GM18505 (cell line): ENCODE data around the gene RITA1.
"Not testable (repeated sequence)": the region's sequence is repeated elsewhere in the genome, so short reads cannot be mapped to it uniquely, and the experiment has no call there.

ENCODE experiments used
- ATAC-seq: cut with Tn5 transposase; IDR thresholded peaks from one replicate; pipeline ENCODE4 v1.9.1; 2021; ENCODE audit not compliant: unreplicated experiment
- POLR2A ChIP-seq: IDR thresholded peaks from 4 replicates; pipeline ENCODE4 v1.6.1; 2011; ENCODE audit warnings: borderline replicate concordance; ENCODE audit not compliant: insufficient read depth, insufficient read length; ENCODE audit errors: extremely low read depth

RITA1 gene, protein sequence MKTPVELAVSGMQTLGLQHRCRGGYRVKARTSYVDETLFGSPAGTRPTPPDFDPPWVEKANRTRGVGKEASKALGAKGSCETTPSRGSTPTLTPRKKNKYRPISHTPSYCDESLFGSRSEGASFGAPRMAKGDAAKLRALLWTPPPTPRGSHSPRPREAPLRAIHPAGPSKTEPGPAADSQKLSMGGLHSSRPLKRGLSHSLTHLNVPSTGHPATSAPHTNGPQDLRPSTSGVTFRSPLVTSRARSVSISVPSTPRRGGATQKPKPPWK

DNA sequence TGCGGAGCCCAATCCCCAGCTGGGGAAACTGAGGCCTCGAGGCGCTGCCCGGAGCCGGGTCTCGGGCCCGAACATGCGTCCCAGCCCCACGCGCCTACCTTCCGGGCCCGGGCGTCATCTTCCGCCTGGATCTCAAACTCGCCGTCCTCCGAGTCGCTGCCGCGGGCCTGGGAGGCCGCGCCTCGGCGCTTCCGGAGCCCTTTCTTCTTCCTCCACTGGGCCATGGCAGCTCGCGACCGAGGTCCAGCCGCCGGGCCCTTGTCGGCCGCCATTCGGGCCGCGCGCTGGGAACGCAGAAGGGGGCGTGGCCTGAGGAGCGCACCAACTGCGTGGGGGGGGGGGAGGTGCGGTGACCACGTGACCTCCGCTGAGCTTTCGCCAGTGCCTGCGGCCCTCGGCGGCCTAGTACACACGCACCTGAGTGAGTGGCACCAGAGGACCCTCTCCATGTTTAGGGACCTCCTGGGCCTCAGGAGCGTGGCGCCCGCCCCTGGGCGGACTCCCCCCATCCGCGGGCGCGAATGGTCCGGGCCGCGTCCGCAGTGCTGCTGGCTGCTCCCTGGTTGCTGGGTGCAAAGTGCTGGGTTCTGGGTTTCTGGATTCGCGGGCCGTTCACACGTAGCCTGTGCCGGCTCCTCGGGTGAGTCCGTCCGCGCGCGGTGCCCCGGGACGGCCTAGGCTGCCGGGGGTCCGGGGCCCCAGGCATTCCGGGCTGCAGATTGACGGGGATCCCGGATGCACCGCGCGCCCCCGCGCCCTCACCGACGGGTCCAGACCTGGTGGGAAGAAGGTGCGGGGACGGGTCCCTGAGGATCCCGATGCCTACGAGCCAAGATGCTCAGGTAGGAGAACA lies at the start of gene RITA1, which contains the start of gene DDX54:
Gene RITA1, plus strand, starts transcription at position 542 of the 853 bp plus-strand sequence. CDS start 1,026 bp downstream, outside the sequence.
Gene DDX54, minus strand, starts transcription at position 299 of the 853 bp plus-strand sequence. Its CDS starts 27 bp downstream, at position 272.
- ATAC-seq, result peak; percentile 52
- peak; percentile 92 for TF ChIP-seq POLR2A

DNA sequence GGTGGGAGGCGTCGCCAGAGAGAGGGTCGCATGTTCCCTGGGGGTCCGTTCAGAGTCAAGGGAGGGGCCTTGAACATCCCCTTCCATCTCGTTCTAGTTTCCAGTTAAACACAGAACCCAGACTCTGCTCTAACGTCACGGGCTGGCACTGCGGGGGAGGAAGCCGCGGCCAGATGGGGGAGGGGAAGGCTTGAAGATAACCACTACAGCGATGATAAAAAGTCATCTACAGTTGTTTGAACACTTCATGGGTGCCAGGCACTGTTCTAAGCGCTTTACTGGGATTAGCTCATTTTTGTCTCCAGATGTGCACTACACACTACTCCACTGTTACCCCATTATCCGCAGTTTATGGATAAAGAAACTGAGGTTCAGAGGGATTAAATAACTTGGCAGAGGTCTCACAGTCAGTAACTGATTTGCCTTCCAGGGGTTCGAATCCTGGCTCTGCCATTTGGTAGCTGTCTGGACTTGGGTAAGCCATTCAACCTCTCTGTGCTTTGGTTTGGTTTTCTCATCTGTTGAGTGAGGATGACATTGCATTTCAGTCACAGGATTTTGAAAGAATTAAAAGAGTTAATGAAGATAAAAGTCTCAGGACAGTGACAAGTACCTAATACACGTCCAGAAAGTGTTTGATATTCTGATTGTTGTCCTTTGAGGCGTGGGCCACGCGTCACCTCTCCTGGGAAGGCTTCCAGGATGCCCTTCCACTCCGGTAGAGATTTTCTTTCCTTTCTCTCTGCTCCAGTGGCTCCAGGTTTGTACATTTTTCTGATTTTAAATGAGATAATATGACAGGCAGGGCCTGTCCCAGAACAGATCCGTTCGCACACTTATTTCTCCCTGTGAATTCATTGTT lies 49.2 kb upstream of the RITA1 start:
- no peak for TF ChIP-seq POLR2A
- ATAC-seq, result no peak

DNA sequence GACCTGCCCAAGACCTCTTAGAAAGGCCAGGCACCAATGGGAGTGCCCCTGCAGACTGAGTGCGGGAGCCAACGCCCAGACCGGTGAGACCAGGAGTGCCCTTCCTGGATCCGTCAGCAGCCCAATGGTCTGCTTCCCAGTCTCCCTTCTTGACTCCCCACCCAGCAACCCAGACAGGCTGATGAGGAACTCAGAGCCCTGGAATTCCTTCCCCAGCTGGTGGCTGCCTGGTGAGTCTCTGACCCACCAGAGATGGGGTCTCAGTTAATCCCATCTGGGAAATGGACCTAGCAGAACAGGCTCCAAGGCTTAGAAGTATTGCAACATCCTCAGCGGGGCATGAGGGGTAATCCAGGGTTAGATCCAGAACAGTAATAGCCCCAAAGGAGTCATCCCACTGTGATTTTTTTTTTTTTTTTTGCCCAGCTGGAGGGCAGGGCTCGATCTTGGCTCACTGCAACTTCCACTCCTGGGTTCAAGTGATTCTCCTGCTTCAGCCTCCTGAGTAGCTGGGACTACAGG lies 48.5 kb upstream of the RITA1 start:
- no peak for ATAC-seq
- no peak for TF ChIP-seq POLR2A

DNA sequence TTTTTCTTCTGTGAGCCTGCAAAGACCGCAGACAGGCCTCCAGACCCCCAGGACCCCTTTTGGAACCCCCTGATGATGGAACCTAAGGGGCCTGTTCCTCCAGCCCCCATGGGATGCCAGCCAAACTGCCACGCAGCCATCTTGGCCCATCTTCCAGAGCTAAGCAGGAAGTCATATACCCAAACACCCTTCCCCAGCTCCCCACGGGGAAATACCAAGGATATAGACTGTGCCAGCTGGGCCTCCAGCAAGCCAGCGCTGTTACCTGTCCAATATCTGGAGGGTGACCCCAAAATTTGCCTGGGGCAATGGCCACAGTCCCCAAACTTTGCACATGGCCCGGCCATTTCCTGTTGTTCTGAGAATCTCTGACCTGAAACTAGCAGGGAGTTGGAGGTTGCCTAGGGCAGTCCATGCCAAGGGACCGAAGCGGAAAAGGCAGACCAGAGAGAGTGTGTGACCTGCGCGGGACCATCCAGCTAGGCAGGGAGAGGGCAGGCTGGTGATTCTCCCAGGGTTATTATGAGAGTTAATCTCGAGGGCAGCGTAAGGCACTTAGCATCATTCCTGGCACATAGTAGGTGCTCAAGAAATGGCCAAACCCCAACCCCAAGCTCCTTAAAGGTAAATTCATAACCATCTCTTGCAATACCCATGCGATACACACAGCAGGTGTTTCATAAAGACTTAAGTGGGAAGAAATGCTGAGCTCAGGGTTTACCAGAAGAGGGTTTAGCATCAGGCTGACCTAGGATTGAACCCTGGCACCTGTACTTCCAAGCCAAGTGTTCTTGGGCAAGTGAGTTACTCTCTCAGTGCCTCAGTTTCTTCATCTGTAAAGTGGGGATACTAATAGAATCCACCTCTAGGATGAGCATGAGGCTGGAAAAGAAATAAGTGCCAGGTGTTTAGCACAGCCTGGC lies 47.4 kb upstream of the RITA1 start:
- TF ChIP-seq POLR2A, result no peak
- no peak for ATAC-seq

DNA sequence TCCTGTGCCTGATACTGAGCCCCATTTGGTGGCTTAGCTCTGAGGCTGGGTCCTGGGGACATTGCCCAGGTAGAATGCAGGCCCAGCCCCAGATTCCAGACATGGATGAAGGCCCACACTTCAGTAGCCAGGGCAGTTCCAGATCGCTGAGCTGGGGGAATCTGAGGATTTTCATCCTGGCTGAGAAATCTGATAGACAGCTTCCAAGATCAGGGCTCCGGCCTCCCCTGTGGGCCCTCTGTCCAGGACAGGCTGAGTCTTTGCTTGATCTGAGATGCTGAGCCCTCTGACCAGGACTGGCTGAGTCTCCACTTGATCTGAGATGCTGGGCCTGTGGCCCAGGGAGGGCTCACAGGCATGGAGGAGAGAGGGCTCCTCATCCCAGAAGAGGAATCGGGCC lies 46.7 kb upstream of the RITA1 start:
- ATAC-seq, result no peak
- TF ChIP-seq POLR2A, result no peak

DNA sequence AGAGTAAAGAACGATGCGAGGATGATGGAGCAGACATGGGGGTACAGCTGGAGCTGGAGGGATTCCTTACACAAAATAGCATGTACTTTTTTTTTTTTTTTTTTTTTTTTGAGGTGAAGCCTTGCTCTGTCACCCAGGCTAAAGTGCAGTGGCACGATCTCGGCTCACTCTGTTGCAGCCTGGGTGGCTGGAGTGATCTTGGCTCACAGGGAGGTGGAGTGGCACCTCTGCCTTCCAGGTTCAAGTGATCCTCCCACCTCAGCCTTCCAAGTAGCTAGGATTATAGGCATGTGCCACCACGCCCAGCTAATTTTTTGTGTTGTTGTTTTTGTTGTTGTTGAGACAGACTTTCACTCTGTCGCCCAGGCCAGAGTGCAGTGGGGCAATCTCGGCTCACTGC lies 44.8 kb upstream of the RITA1 start:
- no peak for TF ChIP-seq POLR2A
- no peak for ATAC-seq

DNA sequence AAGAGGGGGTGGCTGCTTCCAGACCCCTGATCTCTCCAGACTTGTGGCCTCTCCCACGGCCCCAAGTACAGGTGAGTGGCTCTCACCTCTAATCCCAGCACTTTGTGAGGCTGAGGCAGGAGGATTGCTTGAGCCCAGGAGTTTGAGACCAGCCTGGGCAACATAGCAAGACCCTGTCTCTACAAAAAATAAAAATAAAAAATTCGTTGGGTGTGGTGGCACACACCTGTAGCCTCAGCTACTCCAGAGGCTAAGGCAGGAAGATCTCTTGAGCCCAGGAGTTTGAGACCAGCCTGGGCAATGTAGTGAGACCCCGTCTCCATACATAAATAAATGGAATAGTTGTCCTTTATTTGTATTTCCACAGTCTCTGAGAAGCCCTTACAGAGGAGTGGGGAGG lies 43.8 kb upstream of the RITA1 start:
- not testable (repeated sequence) for ATAC-seq

DNA sequence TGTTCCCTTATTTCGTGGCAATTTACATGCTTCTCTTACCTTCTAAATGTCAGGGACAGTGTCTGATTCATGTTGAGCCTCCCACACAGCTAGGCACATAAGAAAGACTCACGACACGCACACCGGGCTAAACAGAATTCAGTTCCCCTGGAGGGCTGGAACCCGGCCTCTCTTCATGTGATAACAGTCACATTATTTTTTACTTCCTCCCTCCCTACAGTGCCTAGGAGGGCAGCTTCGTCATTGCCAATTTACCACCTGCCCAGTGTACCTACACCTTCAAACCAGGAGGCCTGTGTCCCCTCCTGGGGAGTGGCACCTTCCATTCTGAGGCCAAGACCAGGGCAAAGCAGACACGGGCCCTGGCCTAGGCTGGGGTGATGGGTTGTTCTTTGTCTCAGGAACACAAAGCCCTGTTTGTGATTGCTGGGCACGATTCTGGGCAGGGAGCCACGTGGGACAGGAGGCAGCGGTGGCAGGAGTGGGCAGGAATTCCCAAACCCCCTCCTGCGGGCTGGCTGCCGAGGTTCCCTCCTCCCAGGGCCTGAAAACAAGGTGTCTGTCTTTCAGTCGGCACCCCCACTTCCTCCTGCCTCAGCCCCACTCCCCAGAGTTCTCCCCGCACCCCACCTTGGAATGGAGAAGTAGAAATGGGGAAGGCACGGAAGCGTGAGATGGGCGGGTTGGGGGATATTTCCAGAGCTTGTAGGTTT lies 43.2 kb upstream of the RITA1 start:
- ATAC-seq, result no peak
- no peak for TF ChIP-seq POLR2A

DNA sequence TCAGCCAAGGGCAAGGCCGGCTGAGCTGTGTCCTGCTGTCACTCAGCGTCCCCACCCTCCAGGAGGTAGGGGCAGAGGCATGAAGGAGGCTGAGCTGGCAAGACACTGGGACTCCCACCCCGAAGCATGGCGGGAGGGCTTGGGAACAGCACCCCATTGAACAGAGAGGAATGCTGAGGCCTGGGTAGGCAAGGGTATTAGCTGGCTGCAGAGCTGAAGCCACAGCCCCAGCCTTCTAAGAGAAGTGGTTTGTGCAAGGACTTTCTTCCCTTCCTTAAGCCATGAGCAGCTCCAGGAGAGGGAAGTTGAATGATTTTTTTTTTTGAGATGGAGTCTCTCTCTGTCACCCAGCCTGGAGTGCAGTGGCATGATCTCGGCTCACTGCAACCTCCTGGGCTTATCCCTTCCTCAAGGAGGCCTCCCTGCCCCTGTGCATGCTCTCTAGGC lies 42.6 kb upstream of the RITA1 start:
- no peak for TF ChIP-seq POLR2A
- no peak for ATAC-seq

DNA sequence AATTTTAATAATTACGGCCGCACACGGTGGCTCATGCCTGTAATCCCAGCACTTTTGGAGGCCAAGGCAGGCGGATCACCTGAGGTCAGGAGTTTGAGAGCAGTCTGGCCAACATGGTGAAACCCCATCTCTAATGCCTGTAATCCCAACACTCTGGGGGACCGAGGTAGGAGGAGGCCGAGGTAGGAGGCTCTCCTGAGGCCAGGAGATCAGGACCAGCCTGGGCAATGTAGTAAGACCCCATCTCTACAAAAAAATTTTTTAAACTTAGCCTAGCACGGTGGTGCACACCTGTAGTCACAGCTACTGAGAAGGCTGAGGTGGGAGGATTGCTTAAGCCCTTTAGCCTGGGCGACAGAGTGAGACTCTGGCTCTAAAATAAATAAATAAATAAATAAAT lies 41.6 kb upstream of the RITA1 start:
- ATAC-seq, result no peak
- no peak for TF ChIP-seq POLR2A

DNA sequence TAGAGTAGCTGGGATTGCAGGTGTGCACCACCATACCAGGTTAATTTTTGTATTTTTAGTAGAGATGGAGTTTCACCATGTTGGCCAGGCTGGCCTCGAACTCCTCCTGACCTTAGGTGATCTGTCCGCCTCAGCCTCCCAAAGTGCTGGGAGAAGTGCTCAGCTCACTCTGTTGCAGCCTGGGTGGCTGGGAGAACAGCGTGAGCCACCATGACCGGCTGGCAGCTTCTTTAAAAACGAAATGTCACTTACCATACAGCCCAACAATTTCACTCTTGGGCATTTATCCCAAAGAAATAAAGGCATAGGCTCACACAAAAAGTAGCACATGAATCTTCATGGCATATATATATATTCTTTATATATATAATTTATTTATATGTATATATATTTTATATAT lies 40.7 kb upstream of the RITA1 start:
- no peak for ATAC-seq

More for the DNA sequence above, 40.7 kb upstream of the RITA1 start:
- no peak for TF ChIP-seq POLR2A
